A673 (cell line): ENCODE measurements around the gene PRLR. TPM values are rescaled to one million over a fixed set of nuclear protein-coding genes. Genes with fewer than 3 reads are reported as not detected.

Source experiments
- BruUV-seq: library from RNA; stranded (reverse); fragments of 400-500 nt; replicated peaks from 2 replicates; lab custom pipeline; 2021; lab: Mats Ljungman, UMichigan
- CTCF ChIA-PET: fragments of 300-600 bp; sonication (Branson Sonifier 250); formaldehyde crosslinking; loops from one replicate; lab custom pipeline; 2022; ENCODE audit warnings: antibody characterized with exemption; lab: Charles Lee
- POLR2A ChIA-PET: fragments of 300-600 bp; sonication (Branson Sonifier 250); formaldehyde crosslinking; loops from one replicate; lab custom pipeline; 2022; ENCODE audit warnings: antibody characterized with exemption; ENCODE audit not compliant: low non-redundant PET; lab: Charles Lee
- DNase-seq: peaks from one replicate; pipeline ENCODE4 v3.0.0-alpha.2; 2015; ENCODE audit warnings: low spot score
- H3K27ac ChIP-seq: fragments of 200-600 bp; sonication (generic); 2 replicates; pipeline ENCODE4 v1.5.1; 2016; ENCODE audit warnings: mixed run types, low read depth, mild to moderate bottlenecking, mixed read lengths, antibody characterized with exemption, low read length; ENCODE audit not compliant: poor library complexity, severe bottlenecking
- H3K27me3 ChIP-seq: fragments of 200-600 bp; sonication (generic); replicated peaks from 2 replicates; pipeline ENCODE4 v1.6.1; 2017; ENCODE audit warnings: mixed run types, low read depth, mild to moderate bottlenecking, mixed read lengths, antibody characterized with exemption, low read length; ENCODE audit not compliant: insufficient read depth, poor library complexity
- H3K36me3 ChIP-seq: fragments of 200-600 bp; sonication (generic); 2 replicates; pipeline ENCODE4 v1.6.1; 2016; ENCODE audit warnings: mixed run types, mild to moderate bottlenecking, mixed read lengths, antibody characterized with exemption, low read length; ENCODE audit not compliant: insufficient read depth, poor library complexity, severe bottlenecking
- H3K4me1 ChIP-seq: fragments of 200-600 bp; sonication (generic); 2 replicates; pipeline ENCODE4 v1.6.1; 2017; ENCODE audit warnings: mixed run types, mild to moderate bottlenecking, mixed read lengths, antibody characterized with exemption, low read length; ENCODE audit not compliant: insufficient read depth, poor library complexity, severe bottlenecking
- H3K4me3 ChIP-seq: fragments of 200-600 bp; sonication (generic); 2 replicates; pipeline ENCODE4 v1.5.1; 2016; ENCODE audit warnings: low read depth, mixed run types, mild to moderate bottlenecking, mixed read lengths, low read length; ENCODE audit not compliant: poor library complexity, severe bottlenecking
- H3K9me3 ChIP-seq: fragments of 200-600 bp; sonication (generic); 2 replicates; pipeline ENCODE4 v1.6.1; 2016; ENCODE audit warnings: mixed run types, low read depth, mild to moderate bottlenecking, mixed read lengths, antibody characterized with exemption, low read length; ENCODE audit not compliant: poor library complexity, severe bottlenecking
- CTCF ChIP-seq: fragments of 300-800, 200-600 bp; sonication (generic); conservative IDR thresholded peaks from 2 replicates; pipeline ENCODE4 v1.5.1; 2017; ENCODE audit warnings: low read depth, mild to moderate bottlenecking, antibody characterized with exemption, low read length, moderate library complexity, mixed read lengths
- EZH2 ChIP-seq: fragments of 200-600 bp; sonication (generic); IDR thresholded peaks from 2 replicates; pipeline ENCODE4 v1.6.1; 2017; ENCODE audit warnings: borderline replicate concordance, low read depth, mild to moderate bottlenecking, mixed read lengths, antibody characterized with exemption, low read length; ENCODE audit not compliant: poor library complexity, severe bottlenecking
- intact Hi-C: fragments of 100-400 bp; cut with micrococcal nuclease; formaldehyde crosslinking; loops from one replicate; pipeline ENCODE4 v1.10.0; 2022; ENCODE audit not compliant: unreplicated experiment
- total RNA-seq: library from RNA; stranded (reverse); gene quantifications from 2 replicates; pipeline ENCODE4 v1.2.3, GENCODE V29; 2021

The PRLR gene
- total RNA-seq, 1 experiment from 2014 or later = not detected

- no peak overlapping the region for H3K4me3 ChIP-seq
- ChIA-PET POLR2A (no interaction called here), CTCF (no interaction called here)
- no peak for DNase-seq
- BruUV-seq = no TSS peak
- no peaks in the 10 kb centered on the region for H3K4me1 ChIP-seq
- H3K27me3 ChIP-seq = peaks cover 3% of the 10 kb centered on the region
- TF ChIP-seq EZH2 (no peak), CTCF (no peak)
- intact Hi-C loops = loop anchor here (5.0 kb wide), 3 partner anchors 45 to 530 kb away; no protein-coding TSS in a partner anchor
- H3K9me3 ChIP-seq = no peaks in the 10 kb centered on the region
- no peaks in the 10 kb centered on the region for H3K36me3 ChIP-seq
- H3K27ac ChIP-seq = no peak overlapping the region
Observed at GRCh38 chr5:35001842-35002241, 228.4 kb downstream of the PRLR start.

Other genes with a start within 250 kb of the PRLR start
- not detected in 2 replicates for gene AGXT2, start 182.5 kb downstream of the PRLR start, total RNA-seq